IMR-90 (cell line): Measurements from ENCODE around the gene TBC1D10A. TPM values are rescaled to one million over a fixed set of nuclear protein-coding genes. Genes with fewer than 3 reads are reported as not detected.

Experiments
- ATAC-seq: fragments of 200-7000 bp; cut with Tn5 transposase; 2 replicates; pipeline ENCODE4 v1.9.1; 2020; ENCODE audit warnings: low read depth, mild to moderate bottlenecking, moderate library complexity
- BruUV-seq: library from RNA; stranded (reverse); fragments of 400-500 nt; replicated peaks from 2 replicates; lab custom pipeline; 2021; lab: Mats Ljungman, UMichigan
- CTCF ChIA-PET: fragments of 300-600 bp; formaldehyde crosslinking; extraction: SDS; loops from one replicate; lab custom pipeline; 2021; ENCODE audit warnings: antibody characterized with exemption; lab: Yijun Ruan, JAX
- POLR2A ChIA-PET: fragments of 300-600 bp; sonication (Branson Sonifier 250); formaldehyde crosslinking; loops from one replicate; lab custom pipeline; 2022; ENCODE audit warnings: antibody characterized with exemption; ENCODE audit not compliant: unreplicated experiment; lab: Charles Lee
- DNase-seq: peaks from one replicate; pipeline ENCODE4 v3.0.0; 2013
- H2AFZ ChIP-seq: replicated peaks from 2 replicates; pipeline ENCODE3; 2013; ENCODE audit warnings: low read length, mild to moderate bottlenecking; ENCODE audit not compliant: poor library complexity
- H2AK5ac ChIP-seq: 2 replicates; pipeline ENCODE4 v1.6.1; 2013; ENCODE audit warnings: low read depth, low read length, inconsistent platforms
- H2AK9ac ChIP-seq: replicated peaks from 2 replicates; pipeline ENCODE3; 2013; ENCODE audit warnings: mild to moderate bottlenecking, low read depth, low read length, moderate library complexity; ENCODE audit not compliant: poor library complexity
- H2BK120ac ChIP-seq: 2 replicates; pipeline ENCODE4 v1.6.1; 2013; ENCODE audit warnings: low read depth, low read length, inconsistent platforms
- H2BK15ac ChIP-seq: 3 replicates; pipeline ENCODE4 v1.6.1; 2013; ENCODE audit warnings: low read depth, low read length, inconsistent platforms
- H2BK20ac ChIP-seq: 2 replicates; pipeline ENCODE4 v1.6.1; 2013; ENCODE audit warnings: low read depth, mild to moderate bottlenecking, inconsistent platforms, low read length, moderate library complexity
- H2BK5ac ChIP-seq: 2 replicates; pipeline ENCODE4 v1.6.1; 2013; ENCODE audit warnings: mild to moderate bottlenecking, low read depth, low read length, inconsistent platforms; ENCODE audit not compliant: poor library complexity, severe bottlenecking
- H3K14ac ChIP-seq: replicated peaks from 2 replicates; pipeline ENCODE4 v1.6.1; 2013; ENCODE audit warnings: low read depth, low read length, inconsistent platforms
- H3K18ac ChIP-seq: 2 replicates; pipeline ENCODE4 v1.6.1; 2013; ENCODE audit warnings: low read depth, low read length, control low read depth
- H3K23ac ChIP-seq: 2 replicates; pipeline ENCODE4 v1.6.1; 2013; ENCODE audit warnings: low read depth, low read length, inconsistent platforms
- H3K27ac ChIP-seq: 2 replicates; pipeline ENCODE4 v1.5.1; 2013; ENCODE audit warnings: mild to moderate bottlenecking, control low read depth, low read length; ENCODE audit not compliant: insufficient read depth
- H3K27me3 ChIP-seq: 2 replicates; pipeline ENCODE4 v1.6.1; 2013; ENCODE audit warnings: low read length; ENCODE audit not compliant: control insufficient read depth, insufficient read depth
- H3K36me3 ChIP-seq: 2 replicates; pipeline ENCODE4 v1.6.1; 2013; ENCODE audit warnings: low read length, mixed read lengths; ENCODE audit not compliant: control insufficient read depth, insufficient read depth
- H3K4ac ChIP-seq: 2 replicates; pipeline ENCODE4 v1.6.1; 2013; ENCODE audit warnings: low read depth, low read length, inconsistent platforms
- H3K4me1 ChIP-seq: 2 replicates; pipeline ENCODE4 v1.6.1; 2013; ENCODE audit warnings: low read length, mixed read lengths; ENCODE audit not compliant: control insufficient read depth, insufficient read depth
- H3K4me2 ChIP-seq: 2 replicates; pipeline ENCODE4 v1.6.1; 2013; ENCODE audit warnings: low read depth, mild to moderate bottlenecking, control low read depth, low read length, moderate library complexity
- H3K4me3 ChIP-seq: 2 replicates; pipeline ENCODE4 v1.5.1; 2013; ENCODE audit warnings: low read depth, mild to moderate bottlenecking, control low read depth, low read length, moderate library complexity; ENCODE audit not compliant: insufficient read depth
- H3K56ac ChIP-seq: 2 replicates; pipeline ENCODE4 v1.6.1; 2013; ENCODE audit warnings: low read length, inconsistent platforms; ENCODE audit not compliant: insufficient read depth; ENCODE audit errors: extremely low read depth
- H3K79me1 ChIP-seq, 2 experiments: 2 replicates each; pipeline ENCODE4 v1.6.1; 2013; ENCODE audit warnings: low read length in 2 of 2, inconsistent platforms in 1 of 2, low read depth in 1 of 2
- H3K9ac ChIP-seq: 2 replicates; pipeline ENCODE4 v1.6.1; 2013; ENCODE audit warnings: low read depth, low read length, control low read depth
- H3K9me1 ChIP-seq: 2 replicates; pipeline ENCODE4 v1.6.1; 2013; ENCODE audit warnings: low read length, inconsistent platforms; ENCODE audit not compliant: insufficient read depth
- H3K9me3 ChIP-seq: 2 replicates; pipeline ENCODE4 v1.6.1; 2013; ENCODE audit warnings: low read length; ENCODE audit not compliant: control insufficient read depth, insufficient read depth
- H4K20me1 ChIP-seq: 2 replicates; pipeline ENCODE4 v1.6.1; 2013; ENCODE audit warnings: low read length, inconsistent platforms; ENCODE audit not compliant: insufficient read depth
- H4K5ac ChIP-seq: 2 replicates; pipeline ENCODE4 v1.6.1; 2013; ENCODE audit warnings: mild to moderate bottlenecking, low read depth, low read length, control low read depth
- H4K8ac ChIP-seq, 2 experiments: 2 replicates each; pipeline ENCODE4 v1.6.1; 2013; ENCODE audit warnings: low read depth in 2 of 2, low read length in 2 of 2, control low read depth in 1 of 2, inconsistent platforms in 1 of 2
- H4K91ac ChIP-seq: 2 replicates; pipeline ENCODE4 v1.6.1; 2013; ENCODE audit warnings: low read depth, low read length, inconsistent platforms; ENCODE audit not compliant: insufficient read depth
- CHD1 ChIP-seq: IDR thresholded peaks from 2 replicates; pipeline ENCODE4 v1.6.1; 2012; ENCODE audit warnings: low read depth, low read length, improper control_type of control experiment
- FOS ChIP-seq: fragments of 150-350 bp; IDR thresholded peaks from 2 replicates; pipeline ENCODE4 v1.6.1; 2016; ENCODE audit warnings: low read depth, low read length
- MAZ ChIP-seq: IDR thresholded peaks from 2 replicates; pipeline ENCODE4 v1.6.1; 2012; ENCODE audit warnings: low read depth, mild to moderate bottlenecking, low read length, improper control_type of control experiment, moderate library complexity, borderline replicate concordance
- WGBS, 2 experiments: methylation state at CpG; one replicate each; pipeline versions ENCODE4 v1.1.5 to v1.1.7; 2013; ENCODE audit warnings: missing lambda C conversion rate in 2 of 2; ENCODE audit not compliant: insufficient read length in 1 of 2; ENCODE audit errors: extremely low coverage in 2 of 2; 5-methylcytosine and 5-hydroxymethylcytosine counted together
- dilution Hi-C: fragments of 300-500 bp; cut with HindIII; formaldehyde crosslinking; loops from one replicate; pipeline ENCODE4 v1.14.3; 2018; ENCODE audit warnings: low sequenced_read_pairs; ENCODE audit not compliant: unreplicated experiment
- in situ Hi-C: fragments of 300-500 bp; cut with MboI; formaldehyde crosslinking; loops from 3 replicates; pipeline ENCODE4 v1.14.3; 2019; ENCODE audit warnings: low sequenced_read_pairs, inconsistent platforms, mixed read lengths
- intact Hi-C: fragments of 100-400 bp; cut with micrococcal nuclease; formaldehyde crosslinking; loops from 2 replicates; pipeline ENCODE4 v1.10.0; 2022
- polyA plus RNA-seq, 3 experiments: library from polyadenylated mRNA; depleted of rRNA; stranded (reverse); fragments of >200 nt; gene quantifications; 2 replicates each; pipeline ENCODE4 v1.2.3, GENCODE V29; 2012; ENCODE audit warnings: low replicate concordance in 1 of 3
- total RNA-seq: library from RNA; depleted of rRNA; stranded (reverse); fragments of >200 nt; gene quantifications from 2 replicates; pipeline ENCODE4 v1.2.3, GENCODE V29; 2012

The TBC1D10A gene
- total and polyA plus RNA-seq, 2 of the 4 experiments (the other 2 are of a cell fraction), result 16.3 to 33.1 TPM

DNA sequence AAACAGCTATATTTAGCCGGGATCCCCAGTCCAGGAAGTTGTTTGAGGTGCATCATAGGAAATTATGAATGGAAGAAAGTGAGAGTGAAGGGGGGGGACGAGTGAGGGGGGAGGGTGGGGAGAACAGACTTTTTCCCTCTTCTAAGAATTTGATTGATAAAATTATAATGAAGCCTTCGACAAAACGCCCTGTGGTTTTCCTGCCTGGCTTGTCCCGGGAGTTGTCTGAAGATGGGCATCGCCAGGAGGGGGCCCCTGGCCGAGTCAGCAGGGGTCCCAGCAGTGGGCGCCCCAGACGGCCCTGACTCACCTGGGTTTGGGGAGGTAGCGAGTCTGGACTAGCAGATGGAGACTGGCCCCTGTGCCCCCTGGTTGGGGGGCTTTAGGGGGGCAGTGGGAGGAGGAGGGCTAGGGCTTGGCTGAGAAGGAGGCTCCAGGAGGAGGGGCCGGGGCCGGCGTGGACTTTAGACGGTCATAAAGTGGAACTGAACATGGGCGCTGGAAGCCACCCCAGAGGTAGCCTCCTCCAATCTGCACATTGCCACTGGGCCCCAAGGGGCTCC, 79.8 kb downstream of the TBC1D10A start:
- Histone ChIP-seq H3K23ac (peak overlapping the region; percentile 45; the same call in 1 of the 2 replicates), H2BK20ac (peak overlapping the region; percentile 77; the same call in 1 of the 2 replicates), H3K27me3 (no peaks in the 10 kb centered on the region), H3K4me3 (peak overlapping the region; percentile 87), H4K91ac (peak overlapping the region; percentile 99), H3K9me1 (peaks cover 25% of the 10 kb centered on the region), H2AK9ac (peak overlapping the region; percentile 92), H2AFZ (peak overlapping the region; percentile 65), H4K8ac (peak overlapping the region; percentile 82 to 96), H3K36me3 (peaks cover 32% of the 10 kb centered on the region), H4K20me1 (no peaks in the 10 kb centered on the region), H3K9me3 (no peaks in the 10 kb centered on the region), H2AK5ac (peak overlapping the region; percentile 95), H3K79me1 (peaks cover 37 to 49% of the 10 kb centered on the region in 2 experiments), H3K4me1 (peaks cover 65% of the 10 kb centered on the region), H3K4me2 (peak overlapping the region; percentile 94), H2BK120ac (peak overlapping the region; percentile 99), H3K27ac (peak overlapping the region; percentile 100), H2BK15ac (peak overlapping the region; percentile 89; the same call in 2 of the 3 replicates), H2BK5ac (peak overlapping the region; percentile 94), H3K14ac (peak overlapping the region; percentile 98), H3K4ac (peak overlapping the region; percentile 100), H4K5ac (peak overlapping the region; percentile 100), H3K56ac (peak overlapping the region; percentile 72), H3K18ac (peak overlapping the region; percentile 84), H3K9ac (peak overlapping the region; percentile 100)
- in situ Hi-C loops (no loop called here), dilution Hi-C loops (no loop called here), intact Hi-C loops (loop anchor here (2.0 to 5.0 kb wide), 2 partner anchors 42 to 90 kb away; no protein-coding TSS in a partner anchor)
- no TSS peak for BruUV-seq
- peak; percentile 61 for TF ChIP-seq MAZ
- peak; percentile 32; the same call in 1 of the 2 replicates for TF ChIP-seq FOS
- TF ChIP-seq CHD1, result no peak
- POLR2A ChIA-PET, result interaction anchor here (0.6 to 1.1 kb wide), 3 partner anchors 35 to 65 kb away, joined by 3 to 4 read pairs (median 3); no protein-coding TSS in a partner anchor
- DNase-seq, result no peak
- WGBS, 2 experiments, result 0% methylated on average over 1 of the region's 15 CpGs; no CpG with 5 or more reads in 1 of the 2 experiments
- peak; percentile 1 for ATAC-seq
- CTCF ChIA-PET, result no interaction called here
